H1 (cell line): Measurements from ENCODE around the gene OR6Q1. TPM values are rescaled to one million over a fixed set of nuclear protein-coding genes. Genes with fewer than 3 reads are reported as not detected.

Experiments
- CTCF ChIA-PET: fragments of 300-600 bp; sonication (Branson Sonifier 250); formaldehyde crosslinking; loops from one replicate; lab custom pipeline; 2021; ENCODE audit not compliant: partially characterized antibody; lab: Charles Lee
- POLR2A ChIA-PET: fragments of 300-600 bp; sonication (Branson Sonifier 250); formaldehyde crosslinking; loops from one replicate; lab custom pipeline; 2021; ENCODE audit warnings: inconsistent platforms; ENCODE audit not compliant: partially characterized antibody; lab: Charles Lee
- DNase-seq, 2 experiments: peaks; one replicate each; pipeline versions ENCODE4 v3.0.0 to v3.0.0-alpha.2; 2010 to 2022; ENCODE audit warnings: low spot score in 2 of 2, low read depth in 1 of 2, mixed read lengths in 1 of 2
- FAIRE-seq: peaks from 2 replicates; lab custom pipeline; 2011; peaks lifted over from hg19 to GRCh38; lab: Jason Lieb, UNC
- H2AFZ ChIP-seq: 2 replicates; pipeline ENCODE4 v1.8.1; 2012; ENCODE audit warnings: low read length, inconsistent platforms
- H2AK5ac ChIP-seq: 2 replicates; pipeline ENCODE4 v1.6.1; 2013; ENCODE audit warnings: low read depth, low read length
- H2BK120ac ChIP-seq: replicated peaks from 2 replicates; pipeline ENCODE3; 2013; ENCODE audit warnings: low read depth, low read length, inconsistent platforms
- H2BK12ac ChIP-seq: 2 replicates; pipeline ENCODE4 v1.6.1; 2013; ENCODE audit warnings: low read depth, low read length
- H2BK15ac ChIP-seq: 2 replicates; pipeline ENCODE4 v1.6.1; 2013; ENCODE audit warnings: low read length
- H2BK20ac ChIP-seq: 2 replicates; pipeline ENCODE4 v1.6.1; 2013; ENCODE audit warnings: low read length
- H2BK5ac ChIP-seq: 2 replicates; pipeline ENCODE4 v1.6.1; 2013; ENCODE audit warnings: low read depth, low read length
- H3K14ac ChIP-seq: 2 replicates; pipeline ENCODE4 v1.6.1; 2013; ENCODE audit warnings: inconsistent platforms; ENCODE audit not compliant: insufficient read length
- H3K18ac ChIP-seq: 2 replicates; pipeline ENCODE4 v1.6.1; 2013; ENCODE audit warnings: low read length; ENCODE audit errors: extremely low read depth
- H3K23ac ChIP-seq: 2 replicates; pipeline ENCODE4 v1.6.1; 2013; ENCODE audit warnings: inconsistent platforms; ENCODE audit not compliant: insufficient read length
- H3K23me2 ChIP-seq: 2 replicates; pipeline ENCODE4 v1.6.1; 2013; ENCODE audit warnings: low read depth, low read length
- H3K27ac ChIP-seq: 2 replicates; pipeline ENCODE4 v1.6.1; 2011; ENCODE audit warnings: low read depth, low read length, inconsistent platforms
- H3K27me3 ChIP-seq, 4 experiments: replicated peaks in 1 of 4; 1 replicate in 1 of 4; 2 replicates in 3 of 4; pipeline versions ENCODE4 v1.6.1 to v1.8.1; 2011 to 2013; ENCODE audit warnings: low read length in 3 of 4, mild to moderate bottlenecking in 3 of 4, inconsistent platforms in 2 of 4, mixed read lengths in 2 of 4, moderate library complexity in 1 of 4; ENCODE audit not compliant: control insufficient read depth in 3 of 4, insufficient read depth in 3 of 4; ENCODE audit errors: extremely low read depth in 1 of 4
- H3K36me3 ChIP-seq, 4 experiments: 2 replicates each; pipeline versions ENCODE4 v1.6.1 to v1.8.1; 2011 to 2013; ENCODE audit warnings: mild to moderate bottlenecking in 4 of 4, low read length in 3 of 4, moderate library complexity in 2 of 4, control low read depth in 1 of 4, inconsistent platforms in 1 of 4; ENCODE audit not compliant: insufficient read depth in 4 of 4, control insufficient read depth in 2 of 4
- H3K4ac ChIP-seq: replicated peaks from 2 replicates; pipeline ENCODE3; 2013; ENCODE audit warnings: low read length, low read depth, mixed read lengths, inconsistent platforms; ENCODE audit not compliant: insufficient read length
- H3K4me1 ChIP-seq, 4 experiments: replicated peaks in 1 of 4; 1 replicate in 1 of 4; 2 replicates in 3 of 4; pipeline versions ENCODE4 v1.6.1 to v1.8.1; 2011 to 2013; ENCODE audit warnings: low read length in 3 of 4, inconsistent platforms in 2 of 4, mixed read lengths in 1 of 4; ENCODE audit not compliant: insufficient read depth in 4 of 4, control insufficient read depth in 3 of 4
- H3K4me2 ChIP-seq, 2 experiments: 2 replicates each; pipeline versions ENCODE4 v1.6.1 to v1.8.1; 2011 to 2013; ENCODE audit warnings: low read depth in 2 of 2, low read length in 2 of 2, control low read depth in 1 of 2, inconsistent platforms in 1 of 2, mild to moderate bottlenecking in 1 of 2; ENCODE audit not compliant: insufficient read depth in 1 of 2
- H3K4me3 ChIP-seq, 4 experiments: fragments of 200-600, 300-600 bp in 1 of 4; sonication (generic), shearing (Covaris generic), sonication (Bioruptor Twin) in 1 of 4; 2 replicates each; pipeline versions ENCODE4 v1.5.1 to v1.8.1; 2011 to 2016; ENCODE audit warnings: low read length in 4 of 4, low read depth in 3 of 4, control low read depth in 2 of 4, inconsistent platforms in 2 of 4, mild to moderate bottlenecking in 2 of 4, mixed read lengths in 1 of 4, moderate library complexity in 1 of 4; ENCODE audit not compliant: insufficient read depth in 2 of 4; ENCODE audit errors: extremely low read depth in 1 of 4
- H3K56ac ChIP-seq: replicated peaks from 2 replicates; pipeline ENCODE3; 2013; ENCODE audit warnings: low read depth, mild to moderate bottlenecking, mixed read lengths, low read length, inconsistent platforms; ENCODE audit not compliant: insufficient read length
- H3K79me1 ChIP-seq: 2 replicates; pipeline ENCODE4 v1.6.1; 2013; ENCODE audit warnings: low read depth, low read length, control low read depth
- H3K79me2 ChIP-seq, 2 experiments: 2 replicates each; pipeline versions ENCODE4 v1.6.1 to v1.8.1; 2012 to 2013; ENCODE audit warnings: low read length in 2 of 2, mild to moderate bottlenecking in 2 of 2, inconsistent platforms in 1 of 2; ENCODE audit not compliant: insufficient read depth in 2 of 2, control insufficient read depth in 1 of 2
- H3K9ac ChIP-seq, 4 experiments: replicated peaks in 1 of 4; 1 replicate in 1 of 4; 2 replicates in 3 of 4; pipeline versions ENCODE4 v1.6.1 to v1.8.1; 2011 to 2013; ENCODE audit warnings: low read depth in 3 of 4, low read length in 3 of 4, control low read depth in 2 of 4, mild to moderate bottlenecking in 2 of 4, moderate library complexity in 2 of 4, inconsistent platforms in 1 of 4; ENCODE audit errors: extremely low read depth in 1 of 4
- H3K9me3 ChIP-seq, 2 experiments: 2 replicates each; pipeline versions ENCODE4 v1.6.1 to v1.8.1; 2012 to 2013; ENCODE audit warnings: mild to moderate bottlenecking in 2 of 2, moderate library complexity in 2 of 2, control low read depth in 1 of 2, inconsistent platforms in 1 of 2, low read depth in 1 of 2, low read length in 1 of 2, mixed read lengths in 1 of 2; ENCODE audit not compliant: insufficient read depth in 2 of 2
- H4K20me1 ChIP-seq, 2 experiments: replicated peaks in 1 of 2; 2 replicates each; pipeline versions ENCODE3 to v1.8.1; 2011 to 2013; ENCODE audit warnings: inconsistent platforms in 2 of 2, low read length in 2 of 2, mild to moderate bottlenecking in 1 of 2; ENCODE audit not compliant: insufficient read depth in 2 of 2, control insufficient read depth in 1 of 2
- H4K5ac ChIP-seq: 2 replicates; pipeline ENCODE4 v1.6.1; 2013; ENCODE audit warnings: low read length, low read depth, mixed read lengths, inconsistent platforms; ENCODE audit not compliant: insufficient read length
- H4K8ac ChIP-seq: 2 replicates; pipeline ENCODE4 v1.8.0; 2013; ENCODE audit warnings: mild to moderate bottlenecking, moderate library complexity, low read length, inconsistent platforms; ENCODE audit not compliant: insufficient read depth; ENCODE audit errors: extremely low read depth
- H4K91ac ChIP-seq: replicated peaks from 2 replicates; pipeline ENCODE3; 2013; ENCODE audit warnings: low read length, mixed read lengths, inconsistent platforms; ENCODE audit not compliant: insufficient read length
- EP300 ChIP-seq, 2 experiments: IDR thresholded peaks; 1 replicate in 1 of 2; 2 replicates in 1 of 2; pipeline ENCODE4 v1.6.1; 2011 to 2012; ENCODE audit warnings: low read depth in 2 of 2, low read length in 2 of 2, mild to moderate bottlenecking in 2 of 2, borderline replicate concordance in 1 of 2, inconsistent platforms in 1 of 2, moderate library complexity in 1 of 2
- RAD21 ChIP-seq, 2 experiments: IDR thresholded peaks in 1 of 2; conservative IDR thresholded peaks in 1 of 2; 2 replicates each; pipeline ENCODE4 v1.6.1; 2011; ENCODE audit warnings: low read depth in 2 of 2, low read length in 2 of 2, improper control_type of control experiment in 1 of 2, inconsistent platforms in 1 of 2, mild to moderate bottlenecking in 1 of 2, moderate library complexity in 1 of 2
- ZNF274 ChIP-seq: IDR thresholded peaks from 2 replicates; pipeline ENCODE4 v1.7.0; 2012; ENCODE audit warnings: low read length, borderline replicate concordance; ENCODE audit errors: extremely low read depth
- WGBS, 2 experiments: shearing (Covaris generic) in 1 of 2; methylation state at CpG; one replicate each; pipeline versions ENCODE4 v1.1.6 to v1.1.7; 2013 to 2015; ENCODE audit warnings: low lambda C conversion rate in 2 of 2, mixed read lengths in 2 of 2, inconsistent platforms in 1 of 2, low coverage in 1 of 2, missing lambda C conversion rate in 1 of 2; ENCODE audit not compliant: insufficient replicate concordance in 2 of 2, insufficient coverage in 1 of 2, insufficient read length in 1 of 2; ENCODE audit errors: extremely low coverage in 1 of 2, missing lambda C conversion rate in 1 of 2; 5-methylcytosine and 5-hydroxymethylcytosine counted together
- polyA plus RNA-seq, 7 experiments: library from polyadenylated mRNA; depleted of rRNA in 3 of 7; stranded (reverse) in 5 of 7; unstranded in 2 of 7; fragments of >200 nt in 5 of 7; fragments of 200-250 nt in 2 of 7; gene quantifications; 1 replicate in 5 of 7; 2 replicates in 1 of 7; 4 replicates in 1 of 7; pipeline versions ENCODE4 v1.2.1 to v1.2.3, GENCODE V29; 2011 to 2013; ENCODE audit warnings: missing spikeins in 2 of 7, mixed read lengths in 2 of 7
- total RNA-seq: library from RNA; stranded (reverse); fragmentation: NEBNext Ultra II Directional; extraction: Animal tissue kit (Norgen Biotek cat#: 25700); gene quantifications from 2 replicates; pipeline ENCODE4 v1.2.1, GENCODE V29; 2021

OR6Q1 gene
- total and polyA plus RNA-seq, 2 of the 8 experiments (the other 6 are each of a cell fraction or from before 2014, with no cell fraction given), result not detected

DNA sequence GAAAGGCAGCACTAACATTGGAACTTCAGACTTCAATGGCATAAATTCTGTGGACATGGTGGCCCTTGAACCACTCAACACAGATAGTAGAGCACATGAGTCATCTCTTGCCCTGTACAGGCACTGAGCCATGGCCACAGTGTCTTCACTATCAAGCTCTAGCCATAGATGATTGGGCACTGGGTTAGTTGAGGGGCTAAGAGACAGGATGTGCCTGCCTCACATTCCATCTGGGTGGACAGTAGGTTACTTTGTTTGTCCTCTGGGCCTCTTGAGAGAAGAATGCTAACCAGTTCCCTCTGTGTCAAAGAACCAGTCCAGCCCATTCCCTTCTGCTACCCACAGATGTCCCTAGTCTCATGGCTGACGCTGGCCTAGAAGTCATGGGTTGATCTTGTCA lies 39.8 kb downstream of the OR6Q1 start:
- Histone ChIP-seq H3K23me2 (no peaks in the 10 kb centered on the region), H3K4me2 (no peak overlapping the region), H4K5ac (no peak overlapping the region), H3K36me3 (no peaks in the 10 kb centered on the region), H3K23ac (no peak overlapping the region), H2BK120ac (no peak overlapping the region), H3K4ac (no peak overlapping the region), H3K79me1 (no peaks in the 10 kb centered on the region), H3K27ac (no peak overlapping the region), H3K9ac (no peak overlapping the region), H2BK15ac (no peak overlapping the region), H4K91ac (no peak overlapping the region), H2BK12ac (no peak overlapping the region), H2BK20ac (no peak overlapping the region), H3K27me3 (no peaks in the 10 kb centered on the region), H2AK5ac (no peak overlapping the region), H3K4me1 (no peaks in the 10 kb centered on the region), H3K56ac (no peak overlapping the region), H2AFZ (peak overlapping the region; percentile 73), H3K18ac (no peak overlapping the region), H3K4me3 (no peak overlapping the region), H2BK5ac (no peak overlapping the region), H4K20me1 (no peaks in the 10 kb centered on the region), H3K79me2 (no peaks in the 10 kb centered on the region), H3K9me3 (no peaks in the 10 kb centered on the region), H3K14ac (no peak overlapping the region), H4K8ac (no peak overlapping the region)
- DNase-seq, result no peak
- no peak for FAIRE-seq
- 94% methylated on average over 1 of the region's 1 CpG; no CpG with 5 or more reads in 1 of the 2 experiments for WGBS, 2 experiments
- 0 out of 4 replicates have a peak, but pooled peaks of 1 of the 2 experiments have one; percentile 5 for TF ChIP-seq RAD21 (IDR thresholded peaks at IDR 0.05 in 1 of 2, conservative IDR thresholded peaks at IDR 0.05 in 1 of 2; ENCODE audit: low read depth in 2 of 2, low read length in 2 of 2)
- TF ChIP-seq EP300 (IDR thresholded peaks at IDR 0.05; ENCODE audit: borderline replicate concordance in 1 of 2, low read depth in 2 of 2, low read length in 2 of 2), result no peak
- no peak for TF ChIP-seq ZNF274
- ChIA-PET CTCF (no interaction called here), POLR2A (no interaction called here)
